ENCODE results near the gene CRCP. TPM values are rescaled to one million over a fixed set of nuclear protein-coding genes. Genes with fewer than 3 reads are reported as not detected.

Gene CRCP
- polyA plus RNA-seq, 1 donor (not counting 4 experiments of a cell fraction or from before 2014, with no cell fraction given): 25.4 TPM

GRCh38 chr7:66082886-66083415 lies 31.7 kb upstream of the CRCP start:
- H3K27me3 ChIP-seq (ENCODE audit: control insufficient read depth, extremely low read depth, insufficient read depth, low read length): no peaks in the 10 kb centered on the region
- H3K9me1 ChIP-seq (ENCODE audit: control insufficient read depth, extremely low read depth, insufficient read depth, low read length): no peaks in the 10 kb centered on the region
- FAIRE-seq (no peak), DNase-seq (ENCODE audit: low read depth, low spot score) (no peak)
- no peak overlapping the region for H3K4me2 ChIP-seq (ENCODE audit: control insufficient read depth, extremely low read depth, insufficient read depth, low read depth, low read length)
- dilution Hi-C loops (cut with MboI; ENCODE audit: extremely low pct_ligation_motif_present, low sequenced_read_pairs): no loop called here
- TF ChIP-seq EZH2 (IDR thresholded peaks at IDR 0.05; ENCODE audit: low read length) (no peak), CTCF (optimal IDR thresholded peaks at IDR 0.05 in 1 of 3, IDR thresholded peaks at IDR 0.05 in 1 of 3, conservative IDR thresholded peaks at IDR 0.05 in 1 of 3; ENCODE audit: extremely low read depth in 1 of 3, insufficient read depth in 2 of 3, low read length in 3 of 3) (no peak)
- H3K79me2 ChIP-seq (ENCODE audit: control insufficient read depth, insufficient read depth, low read length): no peaks in the 10 kb centered on the region
- H3K4me1 ChIP-seq (ENCODE audit: control insufficient read depth, extremely low read depth, insufficient read depth, low read length): no peaks in the 10 kb centered on the region
- H3K9me3 ChIP-seq (ENCODE audit: control insufficient read depth, low read depth, low read length): no peaks in the 10 kb centered on the region
- no peak overlapping the region for H2AFZ ChIP-seq (ENCODE audit: control insufficient read depth, low read length)
- H3K9ac ChIP-seq (ENCODE audit: control insufficient read depth, extremely low read depth, insufficient read depth, low read length): no peak overlapping the region
- no peak overlapping the region for H3K27ac ChIP-seq (ENCODE audit: control insufficient read depth, insufficient read depth, low read length)
- peaks cover 10 to 17% of the 10 kb centered on the region in 2 experiments for H3K36me3 ChIP-seq (ENCODE audit: control insufficient read depth in 2 of 2, extremely low read depth in 1 of 2, insufficient read depth in 2 of 2, low read length in 2 of 2)
- H3K4me3 ChIP-seq (ENCODE audit: control insufficient read depth in 2 of 3, extremely low read depth in 1 of 3, insufficient read depth in 2 of 3, low read depth in 1 of 3, low read length in 3 of 3): no peak overlapping the region
- H4K20me1 ChIP-seq (ENCODE audit: control insufficient read depth, extremely low read depth, insufficient read depth, low read length): no peaks in the 10 kb centered on the region

- Histone ChIP-seq H3K4me3 (ENCODE audit: control insufficient read depth in 2 of 3, extremely low read depth in 1 of 3, insufficient read depth in 2 of 3, low read depth in 1 of 3, low read length in 3 of 3) (no peak overlapping the region), H3K27me3 (ENCODE audit: control insufficient read depth, extremely low read depth, insufficient read depth, low read length) (no peaks in the 10 kb centered on the region), H3K4me1 (ENCODE audit: control insufficient read depth, extremely low read depth, insufficient read depth, low read length) (no peaks in the 10 kb centered on the region), H3K79me2 (ENCODE audit: control insufficient read depth, insufficient read depth, low read length) (no peaks in the 10 kb centered on the region), H3K9me3 (ENCODE audit: control insufficient read depth, low read depth, low read length) (no peaks in the 10 kb centered on the region), H3K4me2 (ENCODE audit: control insufficient read depth, extremely low read depth, insufficient read depth, low read depth, low read length) (no peak overlapping the region), H3K9me1 (ENCODE audit: control insufficient read depth, extremely low read depth, insufficient read depth, low read length) (no peaks in the 10 kb centered on the region), H4K20me1 (ENCODE audit: control insufficient read depth, extremely low read depth, insufficient read depth, low read length) (no peaks in the 10 kb centered on the region), H2AFZ (ENCODE audit: control insufficient read depth, low read length) (no peak overlapping the region), H3K36me3 (ENCODE audit: control insufficient read depth in 2 of 2, extremely low read depth in 1 of 2, insufficient read depth in 2 of 2, low read length in 2 of 2) (peaks cover 10 to 19% of the 10 kb centered on the region in 2 experiments), H3K9ac (ENCODE audit: control insufficient read depth, extremely low read depth, insufficient read depth, low read length) (no peak overlapping the region), H3K27ac (ENCODE audit: control insufficient read depth, insufficient read depth, low read length) (no peak overlapping the region)
- DNase-seq (ENCODE audit: low read depth, low spot score) (no peak), FAIRE-seq (no peak)
- TF ChIP-seq EZH2 (IDR thresholded peaks at IDR 0.05; ENCODE audit: low read length): no peak
- no peak for TF ChIP-seq CTCF (optimal IDR thresholded peaks at IDR 0.05 in 1 of 3, IDR thresholded peaks at IDR 0.05 in 1 of 3, conservative IDR thresholded peaks at IDR 0.05 in 1 of 3; ENCODE audit: extremely low read depth in 1 of 3, insufficient read depth in 2 of 3, low read length in 3 of 3)
- dilution Hi-C loops (cut with MboI; ENCODE audit: extremely low pct_ligation_motif_present, low sequenced_read_pairs): no loop called here
Measured at GRCh38 chr7:66083677-66084076, 31.0 kb upstream of the CRCP start.

Measured in keratinocyte (primary cell).